ENCODE measurements around the gene ALLC.

DNA sequence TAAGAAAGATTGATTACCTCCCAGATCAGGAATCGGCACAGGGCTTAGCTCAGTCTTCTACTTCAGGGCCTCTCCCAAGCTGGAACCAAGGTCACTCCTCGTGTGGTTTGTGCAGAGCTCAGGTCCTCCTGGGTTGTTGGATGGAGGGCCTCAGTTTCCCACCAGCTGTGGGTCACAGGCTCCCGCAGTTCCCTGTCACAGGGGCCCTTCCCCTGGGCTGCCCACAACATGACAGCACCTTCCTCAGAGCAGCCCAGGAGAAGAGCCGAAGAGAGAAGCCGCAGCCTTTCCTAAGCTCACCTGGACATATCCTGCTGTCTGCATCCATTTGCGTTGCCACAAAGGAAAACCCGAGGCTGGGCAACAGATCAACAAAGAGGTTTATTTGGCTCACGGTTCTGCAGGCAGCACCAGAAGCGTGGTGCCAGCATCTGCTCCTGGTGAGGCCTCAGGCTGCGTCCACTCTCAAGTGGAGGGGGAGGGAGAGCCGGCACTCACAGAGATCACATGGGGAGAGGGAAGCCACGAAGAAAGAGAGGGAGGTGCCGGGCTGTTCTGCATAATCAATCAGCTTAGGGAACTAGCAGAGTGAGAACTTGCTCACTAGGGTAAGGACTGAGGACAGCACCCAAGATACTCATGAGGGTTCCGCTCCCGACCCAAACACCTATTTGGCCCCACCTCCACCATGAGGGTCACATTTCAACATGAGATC, 13.0 kb upstream of the ALLC start:
- TF ChIP-seq, protein P1, sequence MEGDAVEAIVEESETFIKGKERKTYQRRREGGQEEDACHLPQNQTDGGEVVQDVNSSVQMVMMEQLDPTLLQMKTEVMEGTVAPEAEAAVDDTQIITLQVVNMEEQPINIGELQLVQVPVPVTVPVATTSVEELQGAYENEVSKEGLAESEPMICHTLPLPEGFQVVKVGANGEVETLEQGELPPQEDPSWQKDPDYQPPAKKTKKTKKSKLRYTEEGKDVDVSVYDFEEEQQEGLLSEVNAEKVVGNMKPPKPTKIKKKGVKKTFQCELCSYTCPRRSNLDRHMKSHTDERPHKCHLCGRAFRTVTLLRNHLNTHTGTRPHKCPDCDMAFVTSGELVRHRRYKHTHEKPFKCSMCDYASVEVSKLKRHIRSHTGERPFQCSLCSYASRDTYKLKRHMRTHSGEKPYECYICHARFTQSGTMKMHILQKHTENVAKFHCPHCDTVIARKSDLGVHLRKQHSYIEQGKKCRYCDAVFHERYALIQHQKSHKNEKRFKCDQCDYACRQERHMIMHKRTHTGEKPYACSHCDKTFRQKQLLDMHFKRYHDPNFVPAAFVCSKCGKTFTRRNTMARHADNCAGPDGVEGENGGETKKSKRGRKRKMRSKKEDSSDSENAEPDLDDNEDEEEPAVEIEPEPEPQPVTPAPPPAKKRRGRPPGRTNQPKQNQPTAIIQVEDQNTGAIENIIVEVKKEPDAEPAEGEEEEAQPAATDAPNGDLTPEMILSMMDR (IDR thresholded peaks at IDR 0.05; ENCODE audit: borderline replicate concordance, extremely low read depth, low read length, poor library complexity, severe bottlenecking) = no peak
- no peak for TF ChIP-seq EZH2 (IDR thresholded peaks at IDR 0.05; ENCODE audit: borderline replicate concordance, low read depth, low read length, severe bottlenecking)
